Measurements from ENCODE around the gene GFPT1. TPM values are rescaled to one million over a fixed set of nuclear protein-coding genes. Genes with fewer than 3 reads are reported as not detected.
"Not testable (repeated sequence)": the region's sequence is repeated elsewhere in the genome, so short reads cannot be mapped to it uniquely, and the experiment has no call there.

GFPT1 gene
- total and polyA plus RNA-seq, 7 experiments from 2014 or later: 8.4 to 29.8 (median 15.6) TPM

DNA sequence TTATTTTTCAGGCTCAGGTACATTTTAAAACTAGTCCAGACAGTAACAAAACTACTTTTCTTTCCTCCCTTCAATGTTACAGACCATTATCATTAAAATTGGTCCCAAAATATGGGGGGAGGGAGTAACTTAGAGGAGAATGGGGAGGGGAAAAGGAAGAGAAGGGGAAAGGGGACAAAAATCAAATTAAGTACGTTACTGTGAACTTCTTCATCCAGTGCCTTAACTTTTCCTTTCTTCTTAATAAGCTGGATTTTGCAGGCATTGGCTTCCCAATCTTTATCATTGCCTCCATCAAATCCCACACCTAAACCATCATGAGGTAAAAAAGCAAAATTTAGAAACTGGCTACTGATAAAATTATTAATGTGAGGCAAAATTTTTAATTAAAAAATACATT lies 17.2 kb downstream of the GFPT1 start:
- POLR2A ChIA-PET: interaction anchor here (0.9 kb wide), 1 partner anchor 11 kb away, joined by 3 read pairs; no protein-coding TSS in a partner anchor
- Mint-ChIP-seq H3K27me3 (no peaks in the 10 kb centered on the region), H3K27ac (no peak overlapping the region), H3K36me3 (peaks cover 17 to 48% (median 35%) of the 10 kb centered on the region in 5 donors), H3K9me3 (peaks cover 0 to under 1% (median 0%) of the 10 kb centered on the region in 11 donors), H3K4me1 (peaks cover 0 to 8% (median 0%) of the 10 kb centered on the region in 7 donors), H3K4me3 (no peak overlapping the region)
- no peak overlapping the region for H3K4me3 ChIP-seq (ENCODE audit: low read length)
- H3K4me1 ChIP-seq (ENCODE audit: control insufficient read depth in 2 of 2, insufficient read depth in 2 of 2, low read length in 2 of 2): no peaks in the 10 kb centered on the region
- H3K36me3 ChIP-seq (ENCODE audit: control insufficient read depth in 2 of 3, insufficient read depth in 3 of 3, low read length in 3 of 3): peaks cover 8 to 43% (median 21%) of the 10 kb centered on the region in 3 experiments
- no peak for DNase-seq
- H3K27ac ChIP-seq (ENCODE audit: low read depth, low read length): no peak overlapping the region
- intact Hi-C loops (cut with micrococcal nuclease): no loop called here
- ATAC-seq: no peak
- H3K9me3 ChIP-seq (ENCODE audit: control insufficient read depth in 2 of 3, low read length in 3 of 3): no peaks in the 10 kb centered on the region
- H3K27me3 ChIP-seq (ENCODE audit: control insufficient read depth in 2 of 2, insufficient read depth in 2 of 2, low read length in 2 of 2): no peaks in the 10 kb centered on the region
- CTCF ChIA-PET: no interaction called here

DNA sequence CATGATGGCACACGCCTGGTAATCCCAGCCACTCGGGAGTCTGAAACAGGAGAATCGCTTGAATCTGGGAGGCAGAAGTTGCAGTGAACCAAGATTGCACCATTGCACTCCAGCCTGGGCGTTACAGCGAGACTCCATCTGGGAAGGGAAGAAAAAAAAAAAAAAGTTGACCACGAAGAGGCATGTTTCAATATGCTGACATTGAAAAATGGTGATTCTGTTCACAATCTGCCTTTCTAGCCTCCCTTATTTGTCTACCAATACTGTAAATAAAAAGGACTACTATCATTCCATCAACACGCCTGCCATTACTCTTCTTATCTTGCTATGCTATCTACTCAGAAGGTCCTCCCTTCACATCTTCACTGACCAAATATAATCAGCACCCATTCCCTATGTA lies 18.4 kb downstream of the GFPT1 start:
- intact Hi-C loops (cut with micrococcal nuclease): no loop called here
- DNase-seq: no peak
- no peaks in the 10 kb centered on the region for H3K4me1 ChIP-seq (ENCODE audit: control insufficient read depth in 2 of 2, insufficient read depth in 2 of 2, low read length in 2 of 2)
- no peaks in the 10 kb centered on the region for H3K27me3 ChIP-seq (ENCODE audit: control insufficient read depth in 2 of 2, insufficient read depth in 2 of 2, low read length in 2 of 2)
- H3K36me3 ChIP-seq (ENCODE audit: control insufficient read depth in 2 of 3, insufficient read depth in 3 of 3, low read length in 3 of 3): peaks cover 8 to 45% (median 21%) of the 10 kb centered on the region in 3 experiments
- no peaks in the 10 kb centered on the region for H3K9me3 ChIP-seq (ENCODE audit: control insufficient read depth in 2 of 3, low read length in 3 of 3)
- Mint-ChIP-seq H3K36me3 (peaks cover 17 to 49% (median 36%) of the 10 kb centered on the region in 5 donors), H3K27ac (no peak overlapping the region), H3K27me3 (no peaks in the 10 kb centered on the region), H3K4me3 (no peak overlapping the region), H3K9me3 (no peaks in the 10 kb centered on the region), H3K4me1 (peaks cover 0 to 8% (median 0%) of the 10 kb centered on the region in 7 donors)
- no peak for ATAC-seq
- H3K27ac ChIP-seq (ENCODE audit: low read depth, low read length): no peak overlapping the region
- ChIA-PET CTCF (no interaction called here), POLR2A (interaction anchor here (0.8 to 1.0 kb wide), 2 partner anchors 18 to 652 kb away, joined by 3 read pairs; partner anchors contain the start of gene GFPT1)
- H3K4me3 ChIP-seq (ENCODE audit: low read length): no peak overlapping the region

DNA sequence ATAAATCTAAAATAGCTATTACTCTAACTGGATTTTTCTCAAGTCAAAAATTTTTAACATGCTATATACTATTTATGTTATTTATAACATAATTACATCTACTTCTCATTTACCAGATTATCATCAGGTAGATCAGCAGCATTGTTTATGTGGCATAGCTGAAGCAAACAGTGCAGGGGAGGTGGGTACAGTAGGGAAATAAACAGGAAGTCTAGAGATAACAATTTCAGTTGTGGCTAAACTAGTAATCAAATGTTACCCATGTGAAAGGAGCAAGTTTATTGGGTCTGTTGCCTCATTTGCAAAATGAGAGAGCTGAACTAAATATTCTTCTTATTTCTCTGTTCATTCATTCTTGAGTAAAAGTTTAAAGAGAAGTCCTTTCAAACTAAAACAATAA lies 27.7 kb downstream of the GFPT1 start:
- Histone ChIP-seq H3K27ac (ENCODE audit: low read depth, low read length) (no peak overlapping the region), H3K9me3 (ENCODE audit: control insufficient read depth in 2 of 3, low read length in 3 of 3) (no peaks in the 10 kb centered on the region), H3K4me3 (ENCODE audit: low read length) (no peak overlapping the region), H3K36me3 (ENCODE audit: control insufficient read depth in 2 of 3, insufficient read depth in 3 of 3, low read length in 3 of 3) (peaks cover 9 to 65% (median 14%) of the 10 kb centered on the region in 3 experiments), H3K27me3 (ENCODE audit: control insufficient read depth in 2 of 2, insufficient read depth in 2 of 2, low read length in 2 of 2) (no peaks in the 10 kb centered on the region), H3K4me1 (ENCODE audit: control insufficient read depth in 2 of 2, insufficient read depth in 2 of 2, low read length in 2 of 2) (no peaks in the 10 kb centered on the region)
- POLR2A ChIA-PET: no interaction called here
- intact Hi-C loops (cut with micrococcal nuclease): no loop called here
- H3K4me3 Mint-ChIP-seq: no peak overlapping the region
- peak overlapping the region in 1 of 9 donors; percentile 23 for H3K27ac Mint-ChIP-seq
- no peaks in the 10 kb centered on the region for H3K9me3 Mint-ChIP-seq
- no peaks in the 10 kb centered on the region for H3K27me3 Mint-ChIP-seq
- DNase-seq (no peak), ATAC-seq (no peak)
- peaks cover 10 to 45% (median 22%) of the 10 kb centered on the region in 5 donors for H3K36me3 Mint-ChIP-seq
- CTCF ChIA-PET: no interaction called here
- H3K4me1 Mint-ChIP-seq: peaks cover 0 to 12% (median 0%) of the 10 kb centered on the region in 7 donors

DNA sequence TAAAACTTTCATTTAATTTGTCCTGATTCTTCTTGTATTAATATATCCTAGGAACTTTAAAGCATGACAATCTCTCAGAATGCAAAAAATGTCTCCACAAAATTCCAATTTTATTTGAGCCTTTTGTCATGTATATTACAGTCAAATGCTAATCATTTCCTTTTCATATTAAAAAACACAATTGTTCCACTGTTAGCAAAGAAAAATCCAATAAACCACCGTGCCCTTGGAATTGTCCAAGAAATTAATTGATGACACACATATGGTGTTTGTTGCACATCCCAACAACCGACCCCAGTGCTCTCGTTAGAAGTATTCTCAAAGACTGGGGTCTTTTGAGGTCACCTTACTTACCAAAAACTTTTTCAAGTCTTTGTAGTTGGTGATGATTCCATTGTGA lies 28.1 kb downstream of the GFPT1 start:
- Mint-ChIP-seq H3K27me3 (no peaks in the 10 kb centered on the region), H3K27ac (no peak overlapping the region), H3K4me1 (peaks cover 0 to 12% (median 0%) of the 10 kb centered on the region in 7 donors), H3K9me3 (no peaks in the 10 kb centered on the region), H3K4me3 (no peak overlapping the region), H3K36me3 (peaks cover 14 to 50% (median 26%) of the 10 kb centered on the region in 5 donors)
- CTCF ChIA-PET: no interaction called here
- ATAC-seq (no peak), DNase-seq (no peak)
- POLR2A ChIA-PET: no interaction called here
- H3K36me3 ChIP-seq (ENCODE audit: control insufficient read depth in 2 of 3, insufficient read depth in 3 of 3, low read length in 3 of 3): peaks cover 14 to 69% (median 14%) of the 10 kb centered on the region in 3 experiments
- no peaks in the 10 kb centered on the region for H3K27me3 ChIP-seq (ENCODE audit: control insufficient read depth in 2 of 2, insufficient read depth in 2 of 2, low read length in 2 of 2)
- intact Hi-C loops (cut with micrococcal nuclease): no loop called here
- H3K4me3 ChIP-seq (ENCODE audit: low read length): no peak overlapping the region
- H3K9me3 ChIP-seq (ENCODE audit: control insufficient read depth in 2 of 3, low read length in 3 of 3): no peaks in the 10 kb centered on the region
- no peak overlapping the region for H3K27ac ChIP-seq (ENCODE audit: low read depth, low read length)
- no peaks in the 10 kb centered on the region for H3K4me1 ChIP-seq (ENCODE audit: control insufficient read depth in 2 of 2, insufficient read depth in 2 of 2, low read length in 2 of 2)

GRCh38 chr2:69356471-69356870 lies 30.6 kb downstream of the GFPT1 start:
- no peak overlapping the region for H3K27ac ChIP-seq (ENCODE audit: low read depth, low read length)
- ATAC-seq: no peak
- no peak for DNase-seq
- no peak overlapping the region for H3K4me3 ChIP-seq (ENCODE audit: low read length)
- H3K4me1 Mint-ChIP-seq: peaks cover 0 to 12% (median 0%) of the 10 kb centered on the region in 7 donors
- H3K4me3 Mint-ChIP-seq: no peak overlapping the region
- intact Hi-C loops (cut with micrococcal nuclease): no loop called here
- POLR2A ChIA-PET: no interaction called here
- no peaks in the 10 kb centered on the region for H3K4me1 ChIP-seq (ENCODE audit: control insufficient read depth in 2 of 2, insufficient read depth in 2 of 2, low read length in 2 of 2)
- H3K27me3 ChIP-seq (ENCODE audit: control insufficient read depth in 2 of 2, insufficient read depth in 2 of 2, low read length in 2 of 2): no peaks in the 10 kb centered on the region
- H3K9me3 Mint-ChIP-seq: no peaks in the 10 kb centered on the region
- peaks cover 9 to 59% (median 17%) of the 10 kb centered on the region in 3 experiments for H3K36me3 ChIP-seq (ENCODE audit: control insufficient read depth in 2 of 3, insufficient read depth in 3 of 3, low read length in 3 of 3)
- no peaks in the 10 kb centered on the region for H3K27me3 Mint-ChIP-seq
- no peaks in the 10 kb centered on the region for H3K9me3 ChIP-seq (ENCODE audit: control insufficient read depth in 2 of 3, low read length in 3 of 3)
- CTCF ChIA-PET: interaction anchor here (0.6 kb wide), 1 partner anchor 524 kb away, joined by 3 read pairs; no protein-coding TSS in a partner anchor
- peaks cover 14 to 41% (median 27%) of the 10 kb centered on the region in 5 donors for H3K36me3 Mint-ChIP-seq
- H3K27ac Mint-ChIP-seq: no peak overlapping the region

GRCh38 chr2:69354976-69355375 lies 32.1 kb downstream of the GFPT1 start:
- H3K4me3 Mint-ChIP-seq; H3K4me1 ChIP-seq (ENCODE audit: control insufficient read depth in 2 of 2, insufficient read depth in 2 of 2, low read length in 2 of 2); CTCF ChIA-PET; H3K4me3 ChIP-seq (ENCODE audit: low read length); H3K27me3 Mint-ChIP-seq; POLR2A ChIA-PET; H3K9me3 Mint-ChIP-seq; H3K27ac ChIP-seq (ENCODE audit: low read depth, low read length); H3K4me1 Mint-ChIP-seq; DNase-seq; H3K9me3 ChIP-seq (ENCODE audit: control insufficient read depth in 2 of 3, low read length in 3 of 3); intact Hi-C loops (cut with micrococcal nuclease); H3K27ac Mint-ChIP-seq; ATAC-seq; H3K27me3 ChIP-seq (ENCODE audit: control insufficient read depth in 2 of 2, insufficient read depth in 2 of 2, low read length in 2 of 2): not testable (repeated sequence)
- peaks cover 14 to 43% (median 28%) of the 10 kb centered on the region in 5 donors for H3K36me3 Mint-ChIP-seq
- peaks cover 7 to 49% (median 17%) of the 10 kb centered on the region in 3 experiments for H3K36me3 ChIP-seq (ENCODE audit: control insufficient read depth in 2 of 3, insufficient read depth in 3 of 3, low read length in 3 of 3)

DNA sequence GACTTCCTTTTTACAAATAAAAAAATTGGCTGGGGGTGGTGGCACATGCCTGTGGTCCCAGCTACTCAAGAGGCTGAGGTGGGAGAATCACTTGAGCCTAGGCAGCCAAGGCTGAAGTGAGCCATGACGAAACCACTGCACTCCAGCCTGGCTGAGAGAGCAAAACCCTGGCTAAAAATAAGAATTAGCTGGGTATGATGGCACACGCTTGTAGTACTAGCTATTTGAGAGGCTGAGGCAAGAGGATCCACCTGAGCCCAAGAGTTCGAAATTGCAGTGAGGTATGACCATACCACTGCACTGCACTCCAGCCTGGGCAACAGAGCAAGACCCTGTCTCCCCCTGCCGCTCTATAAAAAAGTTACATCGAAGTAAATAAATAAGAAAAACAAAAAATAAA lies 33.7 kb downstream of the GFPT1 start:
- no peaks in the 10 kb centered on the region for H3K4me1 Mint-ChIP-seq
- peak overlapping the region in 1 of 9 donors; percentile 70 for H3K27ac Mint-ChIP-seq
- H3K4me3 Mint-ChIP-seq: no peak overlapping the region
- no peaks in the 10 kb centered on the region for H3K4me1 ChIP-seq (ENCODE audit: control insufficient read depth in 2 of 2, insufficient read depth in 2 of 2, low read length in 2 of 2)
- no peaks in the 10 kb centered on the region for H3K9me3 ChIP-seq (ENCODE audit: control insufficient read depth in 2 of 3, low read length in 3 of 3)
- intact Hi-C loops (cut with micrococcal nuclease): no loop called here
- peaks cover 7 to 54% (median 17%) of the 10 kb centered on the region in 3 experiments for H3K36me3 ChIP-seq (ENCODE audit: control insufficient read depth in 2 of 3, insufficient read depth in 3 of 3, low read length in 3 of 3)
- ATAC-seq (no peak), DNase-seq (no peak)
- H3K27ac ChIP-seq (ENCODE audit: low read depth, low read length): no peak overlapping the region
- no peaks in the 10 kb centered on the region for H3K27me3 ChIP-seq (ENCODE audit: control insufficient read depth in 2 of 2, insufficient read depth in 2 of 2, low read length in 2 of 2)
- no peak overlapping the region for H3K4me3 ChIP-seq (ENCODE audit: low read length)
- no peaks in the 10 kb centered on the region for H3K9me3 Mint-ChIP-seq
- CTCF ChIA-PET: no interaction called here
- POLR2A ChIA-PET: no interaction called here
- no peaks in the 10 kb centered on the region for H3K27me3 Mint-ChIP-seq
- peaks cover 21 to 56% (median 42%) of the 10 kb centered on the region in 5 donors for H3K36me3 Mint-ChIP-seq

Data from naive thymus-derived CD4-positive, alpha-beta T cell (primary cell).